H1 (cell line): ENCODE results near the gene TTC22. TPM values are rescaled to one million over a fixed set of nuclear protein-coding genes. Genes with fewer than 3 reads are reported as not detected.
A peak's percentile ranks its signal among the peaks of the same experiment; 100 is the strongest.

ENCODE experiments used
- CTCF ChIA-PET: fragments of 300-600 bp; sonication (Branson Sonifier 250); formaldehyde crosslinking; loops from one replicate; lab custom pipeline; 2021; ENCODE audit not compliant: partially characterized antibody; lab: Charles Lee
- POLR2A ChIA-PET: fragments of 300-600 bp; sonication (Branson Sonifier 250); formaldehyde crosslinking; loops from one replicate; lab custom pipeline; 2021; ENCODE audit warnings: inconsistent platforms; ENCODE audit not compliant: partially characterized antibody; lab: Charles Lee
- DNase-seq, 2 experiments: peaks; one replicate each; pipeline versions ENCODE4 v3.0.0 to v3.0.0-alpha.2; 2010 to 2022; ENCODE audit warnings: low spot score in 2 of 2, low read depth in 1 of 2, mixed read lengths in 1 of 2
- FAIRE-seq: peaks from 2 replicates; lab custom pipeline; 2011; peaks lifted over from hg19 to GRCh38; lab: Jason Lieb, UNC
- H2AFZ ChIP-seq: 2 replicates; pipeline ENCODE4 v1.8.1; 2012; ENCODE audit warnings: low read length, inconsistent platforms
- H2AK5ac ChIP-seq: 2 replicates; pipeline ENCODE4 v1.6.1; 2013; ENCODE audit warnings: low read depth, low read length
- H2BK120ac ChIP-seq: replicated peaks from 2 replicates; pipeline ENCODE3; 2013; ENCODE audit warnings: low read depth, low read length, inconsistent platforms
- H2BK12ac ChIP-seq: 2 replicates; pipeline ENCODE4 v1.6.1; 2013; ENCODE audit warnings: low read depth, low read length
- H2BK15ac ChIP-seq: 2 replicates; pipeline ENCODE4 v1.6.1; 2013; ENCODE audit warnings: low read length
- H2BK20ac ChIP-seq: 2 replicates; pipeline ENCODE4 v1.6.1; 2013; ENCODE audit warnings: low read length
- H2BK5ac ChIP-seq: 2 replicates; pipeline ENCODE4 v1.6.1; 2013; ENCODE audit warnings: low read depth, low read length
- H3K14ac ChIP-seq: 2 replicates; pipeline ENCODE4 v1.6.1; 2013; ENCODE audit warnings: inconsistent platforms; ENCODE audit not compliant: insufficient read length
- H3K18ac ChIP-seq: 2 replicates; pipeline ENCODE4 v1.6.1; 2013; ENCODE audit warnings: low read length; ENCODE audit errors: extremely low read depth
- H3K23ac ChIP-seq: 2 replicates; pipeline ENCODE4 v1.6.1; 2013; ENCODE audit warnings: inconsistent platforms; ENCODE audit not compliant: insufficient read length
- H3K23me2 ChIP-seq: 2 replicates; pipeline ENCODE4 v1.6.1; 2013; ENCODE audit warnings: low read depth, low read length
- H3K27ac ChIP-seq: 2 replicates; pipeline ENCODE4 v1.6.1; 2011; ENCODE audit warnings: low read depth, low read length, inconsistent platforms
- H3K27me3 ChIP-seq, 4 experiments: replicated peaks in 1 of 4; 1 replicate in 1 of 4; 2 replicates in 3 of 4; pipeline versions ENCODE4 v1.6.1 to v1.8.1; 2011 to 2013; ENCODE audit warnings: low read length in 3 of 4, mild to moderate bottlenecking in 3 of 4, inconsistent platforms in 2 of 4, mixed read lengths in 2 of 4, moderate library complexity in 1 of 4; ENCODE audit not compliant: control insufficient read depth in 3 of 4, insufficient read depth in 3 of 4; ENCODE audit errors: extremely low read depth in 1 of 4
- H3K36me3 ChIP-seq, 4 experiments: 2 replicates each; pipeline versions ENCODE4 v1.6.1 to v1.8.1; 2011 to 2013; ENCODE audit warnings: mild to moderate bottlenecking in 4 of 4, low read length in 3 of 4, moderate library complexity in 2 of 4, control low read depth in 1 of 4, inconsistent platforms in 1 of 4; ENCODE audit not compliant: insufficient read depth in 4 of 4, control insufficient read depth in 2 of 4
- H3K4ac ChIP-seq: replicated peaks from 2 replicates; pipeline ENCODE3; 2013; ENCODE audit warnings: low read length, low read depth, mixed read lengths, inconsistent platforms; ENCODE audit not compliant: insufficient read length
- H3K4me1 ChIP-seq, 4 experiments: replicated peaks in 1 of 4; 1 replicate in 1 of 4; 2 replicates in 3 of 4; pipeline versions ENCODE4 v1.6.1 to v1.8.1; 2011 to 2013; ENCODE audit warnings: low read length in 3 of 4, inconsistent platforms in 2 of 4, mixed read lengths in 1 of 4; ENCODE audit not compliant: insufficient read depth in 4 of 4, control insufficient read depth in 3 of 4
- H3K4me2 ChIP-seq, 2 experiments: 2 replicates each; pipeline versions ENCODE4 v1.6.1 to v1.8.1; 2011 to 2013; ENCODE audit warnings: low read depth in 2 of 2, low read length in 2 of 2, control low read depth in 1 of 2, inconsistent platforms in 1 of 2, mild to moderate bottlenecking in 1 of 2; ENCODE audit not compliant: insufficient read depth in 1 of 2
- H3K4me3 ChIP-seq, 4 experiments: fragments of 200-600, 300-600 bp in 1 of 4; sonication (generic), shearing (Covaris generic), sonication (Bioruptor Twin) in 1 of 4; 2 replicates each; pipeline versions ENCODE4 v1.5.1 to v1.8.1; 2011 to 2016; ENCODE audit warnings: low read length in 4 of 4, low read depth in 3 of 4, control low read depth in 2 of 4, inconsistent platforms in 2 of 4, mild to moderate bottlenecking in 2 of 4, mixed read lengths in 1 of 4, moderate library complexity in 1 of 4; ENCODE audit not compliant: insufficient read depth in 2 of 4; ENCODE audit errors: extremely low read depth in 1 of 4
- H3K56ac ChIP-seq: replicated peaks from 2 replicates; pipeline ENCODE3; 2013; ENCODE audit warnings: low read depth, mild to moderate bottlenecking, mixed read lengths, low read length, inconsistent platforms; ENCODE audit not compliant: insufficient read length
- H3K79me1 ChIP-seq: 2 replicates; pipeline ENCODE4 v1.6.1; 2013; ENCODE audit warnings: low read depth, low read length, control low read depth
- H3K79me2 ChIP-seq, 2 experiments: 2 replicates each; pipeline versions ENCODE4 v1.6.1 to v1.8.1; 2012 to 2013; ENCODE audit warnings: low read length in 2 of 2, mild to moderate bottlenecking in 2 of 2, inconsistent platforms in 1 of 2; ENCODE audit not compliant: insufficient read depth in 2 of 2, control insufficient read depth in 1 of 2
- H3K9ac ChIP-seq, 4 experiments: replicated peaks in 1 of 4; 1 replicate in 1 of 4; 2 replicates in 3 of 4; pipeline versions ENCODE4 v1.6.1 to v1.8.1; 2011 to 2013; ENCODE audit warnings: low read depth in 3 of 4, low read length in 3 of 4, control low read depth in 2 of 4, mild to moderate bottlenecking in 2 of 4, moderate library complexity in 2 of 4, inconsistent platforms in 1 of 4; ENCODE audit errors: extremely low read depth in 1 of 4
- H3K9me3 ChIP-seq, 2 experiments: 2 replicates each; pipeline versions ENCODE4 v1.6.1 to v1.8.1; 2012 to 2013; ENCODE audit warnings: mild to moderate bottlenecking in 2 of 2, moderate library complexity in 2 of 2, control low read depth in 1 of 2, inconsistent platforms in 1 of 2, low read depth in 1 of 2, low read length in 1 of 2, mixed read lengths in 1 of 2; ENCODE audit not compliant: insufficient read depth in 2 of 2
- H4K20me1 ChIP-seq, 2 experiments: replicated peaks in 1 of 2; 2 replicates each; pipeline versions ENCODE3 to v1.8.1; 2011 to 2013; ENCODE audit warnings: inconsistent platforms in 2 of 2, low read length in 2 of 2, mild to moderate bottlenecking in 1 of 2; ENCODE audit not compliant: insufficient read depth in 2 of 2, control insufficient read depth in 1 of 2
- H4K5ac ChIP-seq: 2 replicates; pipeline ENCODE4 v1.6.1; 2013; ENCODE audit warnings: low read length, low read depth, mixed read lengths, inconsistent platforms; ENCODE audit not compliant: insufficient read length
- H4K8ac ChIP-seq: 2 replicates; pipeline ENCODE4 v1.8.0; 2013; ENCODE audit warnings: mild to moderate bottlenecking, moderate library complexity, low read length, inconsistent platforms; ENCODE audit not compliant: insufficient read depth; ENCODE audit errors: extremely low read depth
- H4K91ac ChIP-seq: replicated peaks from 2 replicates; pipeline ENCODE3; 2013; ENCODE audit warnings: low read length, mixed read lengths, inconsistent platforms; ENCODE audit not compliant: insufficient read length
- CHD2 ChIP-seq: IDR thresholded peaks from 2 replicates; pipeline ENCODE4 v1.6.1; 2012; ENCODE audit warnings: low read length, improper control_type of control experiment
- HDAC2 ChIP-seq, 2 experiments: fragments of 300-600 bp in 1 of 2; sonication (generic) in 1 of 2; IDR thresholded peaks; 2 replicates each; pipeline ENCODE4 v1.6.1; 2011 to 2012; ENCODE audit warnings: low read depth in 2 of 2, low read length in 2 of 2, mild to moderate bottlenecking in 2 of 2, moderate library complexity in 2 of 2, borderline replicate concordance in 1 of 2, inconsistent platforms in 1 of 2
- SP2 ChIP-seq: IDR thresholded peaks from 2 replicates; pipeline ENCODE4 v1.6.1; 2012; ENCODE audit warnings: mild to moderate bottlenecking, low read length, inconsistent platforms
- TEAD4 ChIP-seq: IDR thresholded peaks from 2 replicates; pipeline ENCODE4 v1.6.1; 2012; ENCODE audit warnings: low read depth, low read length, inconsistent platforms, mixed read lengths
- whole genome bisulfite sequencing, 2 experiments: shearing (Covaris generic) in 1 of 2; methylation state at CpG; one replicate each; pipeline versions ENCODE4 v1.1.6 to v1.1.7; 2013 to 2015; ENCODE audit warnings: low lambda C conversion rate in 2 of 2, mixed read lengths in 2 of 2, inconsistent platforms in 1 of 2, low coverage in 1 of 2, missing lambda C conversion rate in 1 of 2; ENCODE audit not compliant: insufficient replicate concordance in 2 of 2, insufficient coverage in 1 of 2, insufficient read length in 1 of 2; ENCODE audit errors: extremely low coverage in 1 of 2, missing lambda C conversion rate in 1 of 2; 5-methylcytosine and 5-hydroxymethylcytosine counted together
- polyA plus RNA-seq, 7 experiments: library from polyadenylated mRNA; depleted of rRNA in 3 of 7; stranded (reverse) in 5 of 7; unstranded in 2 of 7; fragments of >200 nt in 5 of 7; fragments of 200-250 nt in 2 of 7; gene quantifications; 1 replicate in 5 of 7; 2 replicates in 1 of 7; 4 replicates in 1 of 7; pipeline versions ENCODE4 v1.2.1 to v1.2.3, GENCODE V29; 2011 to 2013; ENCODE audit warnings: missing spikeins in 2 of 7, mixed read lengths in 2 of 7
- total RNA-seq: library from RNA; stranded (reverse); fragmentation: NEBNext Ultra II Directional; extraction: Animal tissue kit (Norgen Biotek cat#: 25700); gene quantifications from 2 replicates; pipeline ENCODE4 v1.2.1, GENCODE V29; 2021

Gene TTC22
- total and polyA plus RNA-seq, 2 of the 8 experiments (the other 6 are each of a cell fraction or from before 2014, with no cell fraction given), result 1.00 to 1.6 TPM

- 69% methylated on average over 4 of the region's 4 CpGs; no CpG with 5 or more reads in 1 of the 2 experiments for WGBS, 2 experiments
- no peak overlapping the region for H4K91ac ChIP-seq
- H3K14ac ChIP-seq, result no peak overlapping the region
- FAIRE-seq, result no peak
- H3K18ac ChIP-seq, result no peak overlapping the region; the same call in 1 of the 2 replicates
- H3K4me1 ChIP-seq, result peaks cover 7 to 16% (median 9%) of the 10 kb centered on the region in 4 experiments
- H3K27ac ChIP-seq, result no peak overlapping the region
- H3K9ac ChIP-seq, result no peak overlapping the region
- H3K36me3 ChIP-seq, result no peaks in the 10 kb centered on the region
- H3K56ac ChIP-seq, result no peak overlapping the region
- H3K4ac ChIP-seq, result no peak overlapping the region
- no peaks in the 10 kb centered on the region; the same call in 1 of the 2 replicates for H3K79me1 ChIP-seq
- H4K5ac ChIP-seq, result no peak overlapping the region
- DNase-seq, result no peak
- no peaks in the 10 kb centered on the region for H4K20me1 ChIP-seq
- no peak overlapping the region for H2BK120ac ChIP-seq
- no peak overlapping the region for H3K23ac ChIP-seq
- no peak overlapping the region; the same call in 1 of the 2 replicates for H2BK5ac ChIP-seq
- peaks cover 2 to 6% (median 4%) of the 10 kb centered on the region in 4 experiments; a peak in 6 of 7 replicates for H3K27me3 ChIP-seq
- H3K9me3 ChIP-seq, result peaks cover 0 to 5% of the 10 kb centered on the region in 2 experiments; a peak in 2 of 4 replicates
- no peak overlapping the region for H3K4me2 ChIP-seq
- H4K8ac ChIP-seq, result no peak overlapping the region
- H2AK5ac ChIP-seq, result no peak overlapping the region
- no peak overlapping the region for H3K4me3 ChIP-seq
- TF ChIP-seq CHD2, result no peak
- TF ChIP-seq SP2, result no peak
- TF ChIP-seq HDAC2 (IDR thresholded peaks at IDR 0.05; ENCODE audit: borderline replicate concordance in 1 of 2, low read depth in 2 of 2, low read length in 2 of 2), result no peak
- no peak for TF ChIP-seq TEAD4
- TF ChIP-seq, all 59 proteins: peak for 0
- peak overlapping the region; percentile 50 for H2BK15ac ChIP-seq
- no peak overlapping the region for H2AFZ ChIP-seq
- CTCF ChIA-PET, result interaction anchor here (0.6 to 8.1 kb wide), 13 partner anchors 9 to 276 kb away, joined by 3 to 80 read pairs (median 5); partner anchors contain the start of gene ACOT11
- POLR2A ChIA-PET, result interaction anchor here (0.9 to 1.3 kb wide), 3 partner anchors 11 to 189 kb away, joined by 3 read pairs; no protein-coding TSS in a partner anchor
- no peaks in the 10 kb centered on the region for H3K79me2 ChIP-seq
- no peak overlapping the region; the same call in 1 of the 2 replicates for H2BK12ac ChIP-seq
- H2BK20ac ChIP-seq, result 0 out of 2 replicates have a peak overlapping the region, but pooled peaks have one; percentile 53
- no peaks in the 10 kb centered on the region for H3K23me2 ChIP-seq
These were observed 5.8 kb downstream of the TTC22 start for GRCh38 chr1:54795356-54795665.
